ENCODE data around the gene CRELD2. TPM values are rescaled to one million over a fixed set of nuclear protein-coding genes. Genes with fewer than 3 reads are reported as not detected.

CRELD2 gene
- total and polyA plus RNA-seq, 2 of the 13 experiments (the other 11 are each of a cell fraction or from before 2014, with no cell fraction given): 17.2 to 44.7 TPM

- WGBS (ENCODE audit: low lambda C conversion rate): 19% methylated on average over 11 of the region's 28 CpGs
- peak overlapping the region; percentile 81 for H3K4me2 ChIP-seq (ENCODE audit: low read depth, low read length)
- peaks cover 95% of the 10 kb centered on the region for H3K4me1 ChIP-seq (ENCODE audit: insufficient read depth, low read length)
- no peak for ATAC-seq
- POLR2A ChIA-PET: interaction anchor here (1.0 to 18.6 kb wide), 5 partner anchors 8 to 33 kb away, joined by 4 to 722 read pairs (median 22); partner anchors contain the start of genes ALG12, CRELD2 and PIM3
- CTCF ChIA-PET (ENCODE audit: low intra/inter-chr PET ratio, low total read pairs): no interaction called here
- peak overlapping the region; percentile 78 for H3K9ac ChIP-seq (ENCODE audit: insufficient read depth, low read depth, low read length)
- H4K20me1 ChIP-seq (ENCODE audit: insufficient read depth, low read length): no peaks in the 10 kb centered on the region
- FAIRE-seq: no peak
- H3K79me2 ChIP-seq (ENCODE audit: insufficient read depth, low read length): no peaks in the 10 kb centered on the region
- no peak overlapping the region for H2AFZ ChIP-seq (ENCODE audit: low read length)
- in situ Hi-C loops (cut with HindIII; ENCODE audit: extremely low pct_ligation_motif_present, low pct_unique_long_range_greater_than_20kb) (no loop called here), intact Hi-C loops (cut with micrococcal nuclease; ENCODE audit: unreplicated experiment) (no loop called here)
- DNase-seq (ENCODE audit: low spot score): no peak
- no TSS peak for BruUV-seq (replicated peaks)
- H3K4me3 ChIP-seq (replicated peaks in 1 of 3; ENCODE audit: insufficient read depth in 1 of 3, low read depth in 2 of 3, low read length in 3 of 3): peak overlapping the region; percentile 54 to 77 (median 56); a peak in 5 of 6 replicates
- H3K9me3 ChIP-seq (ENCODE audit: low read length): no peaks in the 10 kb centered on the region
- H3K27me3 ChIP-seq (ENCODE audit: control insufficient read depth in 1 of 2, insufficient read depth in 2 of 2, low read length in 2 of 2): no peaks in the 10 kb centered on the region
- peak overlapping the region; percentile 68 for H3K27ac ChIP-seq (ENCODE audit: extremely low read length, insufficient read depth, low read length)
- H3K36me3 ChIP-seq (replicated peaks in 1 of 2; ENCODE audit: control insufficient read depth in 1 of 2, insufficient read depth in 2 of 2, low read length in 2 of 2): no peaks in the 10 kb centered on the region
- TF ChIP-seq CENPT (CRISPR knock-in tag; IDR thresholded peaks at IDR 0.05; ENCODE audit: low read depth) (0 out of 2 replicates have a peak, but pooled peaks have one; percentile 61), ZFP41 (CRISPR knock-in tag; IDR thresholded peaks at IDR 0.05; ENCODE audit: borderline replicate concordance) (no peak), ZNF33A (CRISPR knock-in tag; IDR thresholded peaks at IDR 0.05; ENCODE audit: borderline replicate concordance) (no peak), MTERF4 (CRISPR knock-in tag; IDR thresholded peaks at IDR 0.05) (0 out of 2 replicates have a peak, but pooled peaks have one; percentile 34), ZSCAN31 (CRISPR knock-in tag; IDR thresholded peaks at IDR 0.05; ENCODE audit: low read depth) (peak; percentile 60; the same call in 1 of the 2 replicates), MBNL3 (CRISPR knock-in tag; conservative IDR thresholded peaks at IDR 0.05) (no peak), ZNF414 (CRISPR knock-in tag; IDR thresholded peaks at IDR 0.05) (no peak; the same call in 1 of the 2 replicates), ZNF772 (CRISPR knock-in tag; IDR thresholded peaks at IDR 0.05) (0 out of 2 replicates have a peak, but pooled peaks have one; percentile 24), ARHGAP35 (CRISPR knock-in tag; IDR thresholded peaks at IDR 0.05; ENCODE audit: borderline replicate concordance) (no peak), TAF15 (IDR thresholded peaks at IDR 0.05; ENCODE audit: low read depth, low read length, poor library complexity, severe bottlenecking) (no peak), REST (IDR thresholded peaks at IDR 0.05; ENCODE audit: borderline replicate concordance in 1 of 2, low read depth in 1 of 2, low read length in 2 of 2) (no peak), NFKB2 (CRISPR knock-in tag; IDR thresholded peaks at IDR 0.05; ENCODE audit: borderline replicate concordance) (0 out of 2 replicates have a peak, but pooled peaks have one; percentile 70), ZNF841 (CRISPR knock-in tag; IDR thresholded peaks at IDR 0.05; ENCODE audit: borderline replicate concordance) (no peak), RNF2 (conservative IDR thresholded peaks at IDR 0.05; ENCODE audit: low read depth) (peak; percentile 59; the same call in 1 of the 2 replicates), ZNF709 (CRISPR knock-in tag; IDR thresholded peaks at IDR 0.05) (0 out of 2 replicates have a peak, but pooled peaks have one; percentile 37), TAF1 (CRISPR knock-in tag; IDR thresholded peaks at IDR 0.05) (0 out of 2 replicates have a peak, but pooled peaks have one; percentile 11)
Observed at GRCh38 chr22:49951000-49951677, 32.7 kb downstream of the CRELD2 start.

All from HepG2 (cell line).